HepG2 (cell line): ENCODE measurements around the gene ATAD3C. TPM values are rescaled to one million over a fixed set of nuclear protein-coding genes. Genes with fewer than 3 reads are reported as not detected.

ENCODE experiments used
- CHCHD3 ChIP-seq: sonication (generic); formaldehyde crosslinking; IDR thresholded peaks from 2 replicates; pipeline ENCODE4 v1.8.0; 2022; ENCODE audit warnings: mild to moderate bottlenecking, missing genetic modification reagents, moderate library complexity
- HMGA1 ChIP-seq: sonication (generic); formaldehyde crosslinking; conservative IDR thresholded peaks from 2 replicates; pipeline ENCODE4 v1.4.0; 2020; ENCODE audit warnings: missing genetic modification reagents
- MAF1 ChIP-seq: sonication (generic); formaldehyde crosslinking; IDR thresholded peaks from 2 replicates; pipeline ENCODE4 v1.5.0; 2020; ENCODE audit warnings: missing genetic modification reagents, borderline replicate concordance
- MAFK ChIP-seq, 2 experiments: IDR thresholded peaks in 1 of 2; conservative IDR thresholded peaks in 1 of 2; 2 replicates each; pipeline ENCODE4 v1.6.1; 2011; ENCODE audit warnings: improper control_type of control experiment in 2 of 2, low read length in 2 of 2
- MATR3 ChIP-seq: sonication (generic); formaldehyde crosslinking; IDR thresholded peaks from 2 replicates; pipeline ENCODE4 v1.4.0; 2020; ENCODE audit warnings: missing genetic modification reagents
- NAIF1 ChIP-seq: sonication (generic); formaldehyde crosslinking; IDR thresholded peaks from 2 replicates; pipeline ENCODE4 v1.5.0; 2020; ENCODE audit warnings: mild to moderate bottlenecking, missing genetic modification reagents, borderline replicate concordance
- NCOA5 ChIP-seq: sonication (generic); formaldehyde crosslinking; IDR thresholded peaks from 2 replicates; pipeline ENCODE4 v1.4.0; 2020; ENCODE audit warnings: missing genetic modification reagents
- TAF1 ChIP-seq: sonication (generic); formaldehyde crosslinking; IDR thresholded peaks from 2 replicates; pipeline ENCODE4 v1.4.0; 2020; ENCODE audit warnings: missing genetic modification reagents
- THYN1 ChIP-seq: sonication (generic); formaldehyde crosslinking; IDR thresholded peaks from 2 replicates; pipeline ENCODE4 v1.8.1; 2023; ENCODE audit warnings: low read depth, mild to moderate bottlenecking, moderate library complexity, missing genetic modification reagents, borderline replicate concordance
- ZFP36L2 ChIP-seq: sonication (generic); formaldehyde crosslinking; IDR thresholded peaks from 2 replicates; pipeline ENCODE4 v1.4.0; 2020; ENCODE audit warnings: missing genetic modification reagents
- ZNF441 ChIP-seq: sonication (generic); formaldehyde crosslinking; IDR thresholded peaks from 2 replicates; pipeline ENCODE4 v1.7.0; 2021; ENCODE audit warnings: missing genetic modification reagents, borderline replicate concordance
- polyA plus RNA-seq, 8 experiments: library from polyadenylated mRNA; depleted of rRNA in 3 of 8; stranded (reverse) in 7 of 8; unstranded in 1 of 8; fragments of >200 nt; fragmentation: Illumina TruSeq in 4 of 8; extraction: Trizol in 4 of 8; gene quantifications; 2 replicates each; pipeline versions ENCODE4 v1.2.1 to v1.2.3, GENCODE V29; 2011 to 2016; ENCODE audit warnings: low read depth in 4 of 8, missing spikeins in 1 of 8, mixed read lengths in 1 of 8; ENCODE audit not compliant: insufficient read depth in 1 of 8
- total RNA-seq, 5 experiments: library from RNA; depleted of rRNA; stranded (reverse); fragments of >200 nt; fragmentation: Illumina TruSeq; extraction: Trizol; gene quantifications; 2 replicates each; pipeline ENCODE4 v1.2.3, GENCODE V29; 2016; ENCODE audit warnings: low read depth in 1 of 5
- TF ChIP-seq, protein P1 (sequence below), 2 experiments: sonication (generic) in 1 of 2; formaldehyde crosslinking in 1 of 2; IDR thresholded peaks; 2 replicates each; pipeline versions ENCODE4 v1.4.0 to v1.6.1; 2016 to 2020; ENCODE audit warnings: borderline replicate concordance in 1 of 2, low read depth in 1 of 2, mild to moderate bottlenecking in 1 of 2, missing genetic modification reagents in 1 of 2
- TF ChIP-seq, protein P2 (sequence below): IDR thresholded peaks from 2 replicates; pipeline ENCODE4 v1.6.1; 2018; ENCODE audit warnings: missing genetic modification reagents
- TF ChIP-seq, protein P3 (sequence below): sonication (generic); formaldehyde crosslinking; IDR thresholded peaks from 2 replicates; pipeline ENCODE4 v1.4.0; 2020; ENCODE audit warnings: missing genetic modification reagents, mild to moderate bottlenecking, borderline replicate concordance
- TF ChIP-seq, protein P4 (sequence below): sonication (generic); formaldehyde crosslinking; IDR thresholded peaks from 2 replicates; pipeline ENCODE4 v1.8.1; 2023; ENCODE audit warnings: mild to moderate bottlenecking, missing genetic modification reagents
- TF ChIP-seq, protein P5 (sequence below): sonication (generic); formaldehyde crosslinking; IDR thresholded peaks from 2 replicates; pipeline ENCODE4 v1.4.0; 2020; ENCODE audit warnings: missing genetic modification reagents, low read depth, mild to moderate bottlenecking, borderline replicate concordance
- TF ChIP-seq, protein P6 (sequence below): IDR thresholded peaks from 2 replicates; pipeline ENCODE4 v1.6.1; 2016

The ATAD3C gene
- total and polyA plus RNA-seq, 2 of the 13 experiments (the other 11 are each of a cell fraction or from before 2014, with no cell fraction given) = 2.4 to 3.2 TPM

DNA sequence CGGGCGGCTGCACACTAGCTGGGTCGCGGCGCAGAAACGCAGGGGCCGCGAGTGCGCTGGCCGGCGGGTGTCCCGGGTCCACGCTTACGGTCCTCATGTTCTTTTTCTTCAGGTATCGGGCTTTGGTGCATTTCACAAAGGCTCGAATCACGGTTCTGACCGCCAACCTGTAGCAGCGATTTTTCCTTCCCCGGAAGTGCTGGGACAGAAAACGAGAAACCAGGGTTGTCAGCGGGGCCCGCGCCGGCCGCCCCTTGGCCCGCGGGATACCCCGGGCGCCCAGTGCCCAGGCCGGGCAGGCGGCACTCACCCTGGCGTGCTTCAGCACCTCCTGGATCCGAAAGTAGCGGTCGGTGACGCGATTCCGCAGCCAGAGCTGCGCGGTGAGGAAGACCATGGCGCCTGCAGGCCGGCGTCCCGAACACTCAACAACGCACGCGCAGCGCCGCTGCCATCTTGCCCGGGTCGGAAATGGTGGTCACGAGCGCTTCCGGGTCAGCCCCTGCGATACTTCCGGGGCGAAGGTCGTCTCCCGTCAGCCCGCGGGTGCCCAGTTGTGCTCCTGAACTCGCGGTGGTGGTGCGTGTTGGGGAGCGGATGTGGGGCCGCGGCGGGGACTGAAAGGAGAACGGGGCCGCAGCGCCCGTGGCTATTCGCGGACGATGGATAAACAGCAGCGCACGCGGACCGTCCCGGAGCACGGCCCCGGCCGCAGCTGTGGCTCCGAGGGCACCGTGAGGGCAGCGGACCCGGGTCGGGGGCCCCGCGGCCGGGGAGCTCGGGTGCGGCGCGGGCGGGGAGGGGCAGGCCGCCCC, 42.5 kb upstream of the ATAD3C start, which contains the start of gene MRPL20 (continued):
- TF ChIP-seq, protein P1, sequence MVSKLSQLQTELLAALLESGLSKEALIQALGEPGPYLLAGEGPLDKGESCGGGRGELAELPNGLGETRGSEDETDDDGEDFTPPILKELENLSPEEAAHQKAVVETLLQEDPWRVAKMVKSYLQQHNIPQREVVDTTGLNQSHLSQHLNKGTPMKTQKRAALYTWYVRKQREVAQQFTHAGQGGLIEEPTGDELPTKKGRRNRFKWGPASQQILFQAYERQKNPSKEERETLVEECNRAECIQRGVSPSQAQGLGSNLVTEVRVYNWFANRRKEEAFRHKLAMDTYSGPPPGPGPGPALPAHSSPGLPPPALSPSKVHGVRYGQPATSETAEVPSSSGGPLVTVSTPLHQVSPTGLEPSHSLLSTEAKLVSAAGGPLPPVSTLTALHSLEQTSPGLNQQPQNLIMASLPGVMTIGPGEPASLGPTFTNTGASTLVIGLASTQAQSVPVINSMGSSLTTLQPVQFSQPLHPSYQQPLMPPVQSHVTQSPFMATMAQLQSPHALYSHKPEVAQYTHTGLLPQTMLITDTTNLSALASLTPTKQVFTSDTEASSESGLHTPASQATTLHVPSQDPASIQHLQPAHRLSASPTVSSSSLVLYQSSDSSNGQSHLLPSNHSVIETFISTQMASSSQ (IDR thresholded peaks at IDR 0.05; ENCODE audit: low read depth) = no peak
- TF ChIP-seq, protein P1 (CRISPR knock-in tag; IDR thresholded peaks at IDR 0.05; ENCODE audit: borderline replicate concordance) = peak; percentile 71
- TF ChIP-seq, protein P2, sequence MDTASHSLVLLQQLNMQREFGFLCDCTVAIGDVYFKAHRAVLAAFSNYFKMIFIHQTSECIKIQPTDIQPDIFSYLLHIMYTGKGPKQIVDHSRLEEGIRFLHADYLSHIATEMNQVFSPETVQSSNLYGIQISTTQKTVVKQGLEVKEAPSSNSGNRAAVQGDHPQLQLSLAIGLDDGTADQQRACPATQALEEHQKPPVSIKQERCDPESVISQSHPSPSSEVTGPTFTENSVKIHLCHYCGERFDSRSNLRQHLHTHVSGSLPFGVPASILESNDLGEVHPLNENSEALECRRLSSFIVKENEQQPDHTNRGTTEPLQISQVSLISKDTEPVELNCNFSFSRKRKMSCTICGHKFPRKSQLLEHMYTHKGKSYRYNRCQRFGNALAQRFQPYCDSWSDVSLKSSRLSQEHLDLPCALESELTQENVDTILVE = peak; percentile 96
- TF ChIP-seq HMGA1 (CRISPR knock-in tag) (no peak), NAIF1 (CRISPR knock-in tag) (no peak), ZNF441 (CRISPR knock-in tag) (peak; percentile 19; the same call in 1 of the 2 replicates), MATR3 (CRISPR knock-in tag) (no peak), TAF1 (CRISPR knock-in tag) (peak; percentile 99), ZFP36L2 (CRISPR knock-in tag) (peak; percentile 76; the same call in 1 of the 2 replicates), NCOA5 (no peak), MAF1 (CRISPR knock-in tag) (0 out of 2 replicates have a peak, but pooled peaks have one; percentile 74), THYN1 (CRISPR knock-in tag) (no peak), CHCHD3 (CRISPR knock-in tag) (peak; percentile 96), MAFK (conservative IDR thresholded peaks at IDR 0.05 in 1 of 2, IDR thresholded peaks at IDR 0.05 in 1 of 2; ENCODE audit: low read length in 2 of 2) (no peak)
- TF ChIP-seq, protein P3, sequence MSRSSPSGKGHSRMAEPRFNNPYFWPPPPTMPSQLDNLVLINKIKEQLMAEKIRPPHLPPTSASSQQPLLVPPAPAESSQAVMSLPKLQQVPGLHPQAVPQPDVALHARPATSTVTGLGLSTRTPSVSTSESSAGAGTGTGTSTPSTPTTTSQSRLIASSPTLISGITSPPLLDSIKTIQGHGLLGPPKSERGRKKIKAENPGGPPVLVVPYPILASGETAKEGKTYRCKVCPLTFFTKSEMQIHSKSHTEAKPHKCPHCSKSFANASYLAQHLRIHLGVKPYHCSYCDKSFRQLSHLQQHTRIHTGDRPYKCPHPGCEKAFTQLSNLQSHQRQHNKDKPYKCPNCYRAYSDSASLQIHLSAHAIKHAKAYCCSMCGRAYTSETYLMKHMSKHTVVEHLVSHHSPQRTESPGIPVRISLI (CRISPR knock-in tag) = peak; percentile 51
- TF ChIP-seq, protein P4, sequence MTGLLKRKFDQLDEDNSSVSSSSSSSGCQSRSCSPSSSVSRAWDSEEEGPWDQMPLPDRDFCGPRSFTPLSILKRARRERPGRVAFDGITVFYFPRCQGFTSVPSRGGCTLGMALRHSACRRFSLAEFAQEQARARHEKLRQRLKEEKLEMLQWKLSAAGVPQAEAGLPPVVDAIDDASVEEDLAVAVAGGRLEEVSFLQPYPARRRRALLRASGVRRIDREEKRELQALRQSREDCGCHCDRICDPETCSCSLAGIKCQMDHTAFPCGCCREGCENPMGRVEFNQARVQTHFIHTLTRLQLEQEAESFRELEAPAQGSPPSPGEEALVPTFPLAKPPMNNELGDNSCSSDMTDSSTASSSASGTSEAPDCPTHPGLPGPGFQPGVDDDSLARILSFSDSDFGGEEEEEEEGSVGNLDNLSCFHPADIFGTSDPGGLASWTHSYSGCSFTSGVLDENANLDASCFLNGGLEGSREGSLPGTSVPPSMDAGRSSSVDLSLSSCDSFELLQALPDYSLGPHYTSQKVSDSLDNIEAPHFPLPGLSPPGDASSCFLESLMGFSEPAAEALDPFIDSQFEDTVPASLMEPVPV (CRISPR knock-in tag) = peak; percentile 71; the same call in 1 of the 2 replicates
- TF ChIP-seq, protein P5, sequence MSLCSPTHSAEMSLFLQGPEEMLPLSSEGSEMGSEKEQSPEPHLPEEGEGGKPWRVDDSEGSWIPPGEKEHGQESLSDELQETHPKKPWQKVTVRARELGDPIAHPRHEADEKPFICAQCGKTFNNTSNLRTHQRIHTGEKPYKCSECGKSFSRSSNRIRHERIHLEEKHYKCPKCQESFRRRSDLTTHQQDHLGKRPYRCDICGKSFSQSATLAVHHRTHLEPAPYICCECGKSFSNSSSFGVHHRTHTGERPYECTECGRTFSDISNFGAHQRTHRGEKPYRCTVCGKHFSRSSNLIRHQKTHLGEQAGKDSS (CRISPR knock-in tag) = peak; percentile 74; the same call in 1 of the 2 replicates
- TF ChIP-seq, protein P6, sequence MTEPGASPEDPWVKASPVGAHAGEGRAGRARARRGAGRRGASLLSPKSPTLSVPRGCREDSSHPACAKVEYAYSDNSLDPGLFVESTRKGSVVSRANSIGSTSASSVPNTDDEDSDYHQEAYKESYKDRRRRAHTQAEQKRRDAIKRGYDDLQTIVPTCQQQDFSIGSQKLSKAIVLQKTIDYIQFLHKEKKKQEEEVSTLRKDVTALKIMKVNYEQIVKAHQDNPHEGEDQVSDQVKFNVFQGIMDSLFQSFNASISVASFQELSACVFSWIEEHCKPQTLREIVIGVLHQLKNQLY (CRISPR knock-in tag) = peak; percentile 63; the same call in 1 of the 2 replicates
